ENCODE measurements around the gene DHCR24. TPM values are rescaled to one million over a fixed set of nuclear protein-coding genes. Genes with fewer than 3 reads are reported as not detected.

The DHCR24 gene
- total RNA-seq, 1 experiment from 2014 or later: 337 TPM

DNA sequence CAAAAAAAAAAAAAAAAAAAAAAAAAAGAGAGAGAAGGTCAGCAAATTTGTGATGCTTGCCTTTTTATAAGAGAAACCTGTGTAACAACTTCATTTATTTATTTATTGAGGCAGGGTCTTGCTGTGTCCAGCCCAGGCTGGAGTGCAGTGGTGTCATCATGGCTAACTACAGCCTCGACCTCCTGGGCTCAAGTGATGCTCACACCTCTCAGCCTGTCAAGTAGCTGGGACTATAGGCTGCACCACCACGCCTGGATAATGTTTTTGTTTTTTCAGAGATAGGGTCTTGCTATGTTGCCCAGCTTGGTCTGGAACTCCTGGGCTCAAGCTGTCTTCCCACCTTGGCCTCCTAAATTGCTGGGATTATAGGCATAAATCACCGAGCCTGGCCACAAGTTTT lies 42.4 kb downstream of the DHCR24 start (continued):
- TF ChIP-seq, protein P1, sequence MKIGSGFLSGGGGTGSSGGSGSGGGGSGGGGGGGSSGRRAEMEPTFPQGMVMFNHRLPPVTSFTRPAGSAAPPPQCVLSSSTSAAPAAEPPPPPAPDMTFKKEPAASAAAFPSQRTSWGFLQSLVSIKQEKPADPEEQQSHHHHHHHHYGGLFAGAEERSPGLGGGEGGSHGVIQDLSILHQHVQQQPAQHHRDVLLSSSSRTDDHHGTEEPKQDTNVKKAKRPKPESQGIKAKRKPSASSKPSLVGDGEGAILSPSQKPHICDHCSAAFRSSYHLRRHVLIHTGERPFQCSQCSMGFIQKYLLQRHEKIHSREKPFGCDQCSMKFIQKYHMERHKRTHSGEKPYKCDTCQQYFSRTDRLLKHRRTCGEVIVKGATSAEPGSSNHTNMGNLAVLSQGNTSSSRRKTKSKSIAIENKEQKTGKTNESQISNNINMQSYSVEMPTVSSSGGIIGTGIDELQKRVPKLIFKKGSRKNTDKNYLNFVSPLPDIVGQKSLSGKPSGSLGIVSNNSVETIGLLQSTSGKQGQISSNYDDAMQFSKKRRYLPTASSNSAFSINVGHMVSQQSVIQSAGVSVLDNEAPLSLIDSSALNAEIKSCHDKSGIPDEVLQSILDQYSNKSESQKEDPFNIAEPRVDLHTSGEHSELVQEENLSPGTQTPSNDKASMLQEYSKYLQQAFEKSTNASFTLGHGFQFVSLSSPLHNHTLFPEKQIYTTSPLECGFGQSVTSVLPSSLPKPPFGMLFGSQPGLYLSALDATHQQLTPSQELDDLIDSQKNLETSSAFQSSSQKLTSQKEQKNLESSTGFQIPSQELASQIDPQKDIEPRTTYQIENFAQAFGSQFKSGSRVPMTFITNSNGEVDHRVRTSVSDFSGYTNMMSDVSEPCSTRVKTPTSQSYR (CRISPR knock-in tag; IDR thresholded peaks at IDR 0.05): no peak
- no peak for TF ChIP-seq HMGA2 (CRISPR knock-in tag; IDR thresholded peaks at IDR 0.05)
- no peak for TF ChIP-seq ARID4B (CRISPR knock-in tag; IDR thresholded peaks at IDR 0.05; ENCODE audit: borderline replicate concordance)
- no peak for TF ChIP-seq ZNF121 (CRISPR knock-in tag; IDR thresholded peaks at IDR 0.05)
- no peak for TF ChIP-seq NR2C2 (CRISPR knock-in tag; IDR thresholded peaks at IDR 0.05)
- no peak for TF ChIP-seq ZNF317 (CRISPR knock-in tag; IDR thresholded peaks at IDR 0.05; ENCODE audit: borderline replicate concordance, low read depth)

DNA sequence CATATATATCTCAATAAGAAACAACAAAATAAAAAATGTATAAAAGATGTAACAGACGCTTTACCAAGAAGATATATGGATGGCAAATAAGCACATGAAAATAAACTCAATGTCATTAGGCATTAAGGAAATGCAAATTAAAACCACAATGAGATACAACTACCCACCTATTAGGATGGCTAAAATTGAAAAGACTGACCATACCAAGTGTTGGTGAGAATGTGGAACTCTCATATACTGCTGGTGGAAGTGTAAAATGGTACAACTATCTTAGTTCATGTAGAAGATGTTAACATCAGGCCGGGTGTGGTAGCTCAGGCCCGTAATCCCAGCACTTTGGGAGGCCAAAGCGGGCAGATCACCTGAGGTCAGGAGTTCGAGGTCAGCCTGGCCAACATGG lies 43.5 kb downstream of the DHCR24 start:
- Mint-ChIP-seq H3K36me3 (peaks cover 4% of the 10 kb centered on the region), H3K4me3 (no peak overlapping the region), H3K9me3 (no peaks in the 10 kb centered on the region), H3K27me3 (ENCODE audit: low read depth) (no peaks in the 10 kb centered on the region; the same call in 1 of the 2 replicates), H3K27ac (no peak overlapping the region), H3K4me1 (no peaks in the 10 kb centered on the region)
- ChIA-PET POLR2A (no interaction called here), CTCF (interaction anchor here (0.9 kb wide), 1 partner anchor 179 kb away, joined by 3 read pairs; no protein-coding TSS in a partner anchor)
- ATAC-seq: no peak
- no peak for DNase-seq (ENCODE audit: low spot score)
- TF ChIP-seq HMGA2 (CRISPR knock-in tag; IDR thresholded peaks at IDR 0.05) (no peak), ATF3 (CRISPR knock-in tag; conservative IDR thresholded peaks at IDR 0.05) (no peak), EMX1 (CRISPR knock-in tag; IDR thresholded peaks at IDR 0.05) (no peak), CREB1 (CRISPR knock-in tag; IDR thresholded peaks at IDR 0.05) (no peak), KAT7 (CRISPR knock-in tag; IDR thresholded peaks at IDR 0.05; ENCODE audit: borderline replicate concordance) (no peak), MYBL2 (CRISPR knock-in tag; IDR thresholded peaks at IDR 0.05) (no peak), GRHL2 (CRISPR knock-in tag; IDR thresholded peaks at IDR 0.05; ENCODE audit: insufficient replicate concordance, severe bottlenecking) (no peak), CREM (CRISPR knock-in tag; IDR thresholded peaks at IDR 0.05) (no peak), PREB (CRISPR knock-in tag; IDR thresholded peaks at IDR 0.05; ENCODE audit: borderline replicate concordance) (no peak), SMAD4 (CRISPR knock-in tag; IDR thresholded peaks at IDR 0.05) (no peak), ETV6 (CRISPR knock-in tag; IDR thresholded peaks at IDR 0.05) (no peak), FOXK1 (CRISPR knock-in tag; IDR thresholded peaks at IDR 0.05) (no peak)
- TF ChIP-seq, protein P1 (CRISPR knock-in tag; IDR thresholded peaks at IDR 0.05): no peak
- TF ChIP-seq, protein P2, sequence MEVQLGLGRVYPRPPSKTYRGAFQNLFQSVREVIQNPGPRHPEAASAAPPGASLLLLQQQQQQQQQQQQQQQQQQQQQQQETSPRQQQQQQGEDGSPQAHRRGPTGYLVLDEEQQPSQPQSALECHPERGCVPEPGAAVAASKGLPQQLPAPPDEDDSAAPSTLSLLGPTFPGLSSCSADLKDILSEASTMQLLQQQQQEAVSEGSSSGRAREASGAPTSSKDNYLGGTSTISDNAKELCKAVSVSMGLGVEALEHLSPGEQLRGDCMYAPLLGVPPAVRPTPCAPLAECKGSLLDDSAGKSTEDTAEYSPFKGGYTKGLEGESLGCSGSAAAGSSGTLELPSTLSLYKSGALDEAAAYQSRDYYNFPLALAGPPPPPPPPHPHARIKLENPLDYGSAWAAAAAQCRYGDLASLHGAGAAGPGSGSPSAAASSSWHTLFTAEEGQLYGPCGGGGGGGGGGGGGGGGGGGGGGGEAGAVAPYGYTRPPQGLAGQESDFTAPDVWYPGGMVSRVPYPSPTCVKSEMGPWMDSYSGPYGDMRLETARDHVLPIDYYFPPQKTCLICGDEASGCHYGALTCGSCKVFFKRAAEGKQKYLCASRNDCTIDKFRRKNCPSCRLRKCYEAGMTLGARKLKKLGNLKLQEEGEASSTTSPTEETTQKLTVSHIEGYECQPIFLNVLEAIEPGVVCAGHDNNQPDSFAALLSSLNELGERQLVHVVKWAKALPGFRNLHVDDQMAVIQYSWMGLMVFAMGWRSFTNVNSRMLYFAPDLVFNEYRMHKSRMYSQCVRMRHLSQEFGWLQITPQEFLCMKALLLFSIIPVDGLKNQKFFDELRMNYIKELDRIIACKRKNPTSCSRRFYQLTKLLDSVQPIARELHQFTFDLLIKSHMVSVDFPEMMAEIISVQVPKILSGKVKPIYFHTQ (CRISPR knock-in tag; IDR thresholded peaks at IDR 0.05): no peak
- TF ChIP-seq, protein P3, sequence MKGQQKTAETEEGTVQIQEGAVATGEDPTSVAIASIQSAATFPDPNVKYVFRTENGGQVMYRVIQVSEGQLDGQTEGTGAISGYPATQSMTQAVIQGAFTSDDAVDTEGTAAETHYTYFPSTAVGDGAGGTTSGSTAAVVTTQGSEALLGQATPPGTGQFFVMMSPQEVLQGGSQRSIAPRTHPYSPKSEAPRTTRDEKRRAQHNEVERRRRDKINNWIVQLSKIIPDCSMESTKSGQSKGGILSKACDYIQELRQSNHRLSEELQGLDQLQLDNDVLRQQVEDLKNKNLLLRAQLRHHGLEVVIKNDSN (CRISPR knock-in tag; IDR thresholded peaks at IDR 0.05): no peak
- TF ChIP-seq, protein P4, sequence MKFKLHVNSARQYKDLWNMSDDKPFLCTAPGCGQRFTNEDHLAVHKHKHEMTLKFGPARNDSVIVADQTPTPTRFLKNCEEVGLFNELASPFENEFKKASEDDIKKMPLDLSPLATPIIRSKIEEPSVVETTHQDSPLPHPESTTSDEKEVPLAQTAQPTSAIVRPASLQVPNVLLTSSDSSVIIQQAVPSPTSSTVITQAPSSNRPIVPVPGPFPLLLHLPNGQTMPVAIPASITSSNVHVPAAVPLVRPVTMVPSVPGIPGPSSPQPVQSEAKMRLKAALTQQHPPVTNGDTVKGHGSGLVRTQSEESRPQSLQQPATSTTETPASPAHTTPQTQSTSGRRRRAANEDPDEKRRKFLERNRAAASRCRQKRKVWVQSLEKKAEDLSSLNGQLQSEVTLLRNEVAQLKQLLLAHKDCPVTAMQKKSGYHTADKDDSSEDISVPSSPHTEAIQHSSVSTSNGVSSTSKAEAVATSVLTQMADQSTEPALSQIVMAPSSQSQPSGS (CRISPR knock-in tag; IDR thresholded peaks at IDR 0.05; ENCODE audit: borderline replicate concordance, low read depth): no peak
